ENCODE measurements around the gene PER1. TPM values are rescaled to one million over a fixed set of nuclear protein-coding genes. Genes with fewer than 3 reads are reported as not detected.

PER1 gene
- total and polyA plus RNA-seq, 10 of the 15 experiments (the other 5 are each of a cell fraction or from before 2014, with no cell fraction given): 0.02 to 25.1 (median 5.4) TPM

GRCh38 chr17:8187517-8188262 lies 35.5 kb upstream of the PER1 start (continued):
- no peak for TF ChIP-seq PAX5 (IDR thresholded peaks at IDR 0.05; ENCODE audit: borderline replicate concordance, low read depth, low read length)
- no peak for TF ChIP-seq REST (IDR thresholded peaks at IDR 0.05; ENCODE audit: low read depth, low read length)
- peak; percentile 28 for TF ChIP-seq SMAD1 (IDR thresholded peaks at IDR 0.05; ENCODE audit: low read depth, partially characterized antibody)
- peak; percentile 68; the same call in 1 of the 2 replicates for TF ChIP-seq CBFB (IDR thresholded peaks at IDR 0.05; ENCODE audit: low read depth)
- TF ChIP-seq FOXM1 (IDR thresholded peaks at IDR 0.05; ENCODE audit: low read depth, low read length): peak; percentile 79
- no peak for TF ChIP-seq SUPT20H (IDR thresholded peaks at IDR 0.05; ENCODE audit: borderline replicate concordance, control insufficient read depth, low read depth, low read length)
- peak; percentile 98 for TF ChIP-seq TARDBP (IDR thresholded peaks at IDR 0.05; ENCODE audit: borderline replicate concordance)
- TF ChIP-seq E2F8 (IDR thresholded peaks at IDR 0.05; ENCODE audit: low read depth, partially characterized antibody): no peak
- peak; percentile 59; the same call in 1 of the 2 replicates for TF ChIP-seq GABPA (IDR thresholded peaks at IDR 0.05; ENCODE audit: low read depth)
- TF ChIP-seq RBBP5 (conservative IDR thresholded peaks at IDR 0.05): no peak
- TF ChIP-seq SIX5 (IDR thresholded peaks at IDR 0.05; ENCODE audit: low read depth, low read length, severe bottlenecking): no peak
- peak; percentile 55 for TF ChIP-seq POLR2A (IDR thresholded peaks at IDR 0.05; ENCODE audit: low read depth, low read length)
- no peak for TF ChIP-seq BCL11A (IDR thresholded peaks at IDR 0.05; ENCODE audit: low read depth, low read length)
- TF ChIP-seq YBX1 (IDR thresholded peaks at IDR 0.05): no peak
- peak; percentile 98 for TF ChIP-seq ZSCAN29 (IDR thresholded peaks at IDR 0.05)
- no peak for TF ChIP-seq CHD2 (IDR thresholded peaks at IDR 0.05; ENCODE audit: borderline replicate concordance, low read depth, low read length)
- no peak for TF ChIP-seq NFYA (IDR thresholded peaks at IDR 0.05; ENCODE audit: borderline replicate concordance, low read depth, low read length)
- 0 out of 2 replicates have a peak, but pooled peaks have one; percentile 4 for TF ChIP-seq RB1 (IDR thresholded peaks at IDR 0.05; ENCODE audit: borderline replicate concordance)
- no peak; the same call in 1 of the 2 replicates for TF ChIP-seq JUNB (IDR thresholded peaks at IDR 0.05)
- TF ChIP-seq ATF2 (IDR thresholded peaks at IDR 0.05; ENCODE audit: low read length): peak; percentile 68
